GM10248 (cell line): ENCODE results near the gene PKN3.

Experiments used
- CTCF ChIA-PET: fragments of 300-600 bp; sonication (Branson Sonifier 250); formaldehyde crosslinking; extraction: SDS; loops from one replicate; lab custom pipeline; 2021; ENCODE audit warnings: antibody characterized with exemption; lab: Yijun Ruan, JAX
- POLR2A ChIA-PET: fragments of 350-650 bp; sonication (Branson Sonifier 250); formaldehyde crosslinking; extraction: SDS; loops from one replicate; lab custom pipeline; 2020; ENCODE audit warnings: antibody characterized with exemption; lab: Yijun Ruan, JAX
- DNase-seq: peaks from one replicate; pipeline ENCODE4 v3.0.0; 2012; ENCODE audit errors: extremely low spot score
- CTCF ChIP-seq: IDR thresholded peaks from 2 replicates; pipeline ENCODE4 v1.5.1; 2012; ENCODE audit warnings: mild to moderate bottlenecking, low read depth; ENCODE audit errors: extremely low read depth, missing control alignments, control extremely low read depth

PKN3 gene

GRCh38 chr9:128750926-128751595 is 48.8 kb downstream of the PKN3 start:
- no peak for DNase-seq
- POLR2A ChIA-PET = no interaction called here
- TF ChIP-seq CTCF = no peak
- CTCF ChIA-PET = interaction anchor here (1.2 to 3.2 kb wide), 2 partner anchors 49 to 67 kb away, joined by 4 to 10 read pairs; partner anchors contain the start of genes ENDOG and PKN3

- TF ChIP-seq CTCF = no peak
- DNase-seq = no peak
- ChIA-PET POLR2A (no interaction called here), CTCF (interaction anchor here (1.2 to 3.2 kb wide), 3 partner anchors 11 to 65 kb away, joined by 4 to 10 read pairs (median 8); partner anchors contain the start of gene ENDOG)
Observed at GRCh38 chr9:128753627-128754026, 51.3 kb downstream of the PKN3 start.

- no peak for DNase-seq
- no peak for TF ChIP-seq CTCF
- CTCF ChIA-PET = interaction anchor here (1.6 kb wide), 1 partner anchor 29 kb away, joined by 3 read pairs; no protein-coding TSS in a partner anchor
- POLR2A ChIA-PET = no interaction called here
Observed at GRCh38 chr9:128757602-128758001, 55.3 kb downstream of the PKN3 start.

GRCh38 chr9:128762671-128763449 is 60.6 kb downstream of the PKN3 start:
- TF ChIP-seq CTCF = no peak
- POLR2A ChIA-PET = no interaction called here
- CTCF ChIA-PET = interaction anchor here (1.0 to 1.4 kb wide), 2 partner anchors 26 to 55 kb away, joined by 3 read pairs; no protein-coding TSS in a partner anchor
- no peak for DNase-seq

- POLR2A ChIA-PET = interaction anchor here (0.6 to 1.2 kb wide), 2 partner anchors 54 to 178 kb away, joined by 3 read pairs; partner anchors contain the start of gene ENDOG
- no peak for TF ChIP-seq CTCF
- CTCF ChIA-PET = interaction anchor here (0.9 to 1.7 kb wide), 5 partner anchors 12 to 326 kb away, joined by 3 to 9 read pairs (median 4); partner anchors contain the start of gene ENDOG
- DNase-seq = no peak
Observed at GRCh38 chr9:128764361-128764760, 62.1 kb downstream of the PKN3 start.

GRCh38 chr9:128765499-128765898 is 63.2 kb downstream of the PKN3 start:
- DNase-seq = no peak
- ChIA-PET CTCF (interaction anchor here (0.9 to 1.7 kb wide), 2 partner anchors 13 to 53 kb away, joined by 4 to 9 read pairs; partner anchors contain the start of gene ENDOG), POLR2A (interaction anchor here (1.2 kb wide), 1 partner anchor 52 kb away, joined by 3 read pairs; the partner anchor contains the start of gene ENDOG)
- no peak for TF ChIP-seq CTCF
